Right atrium auricular region (tissue), 2 donors: ENCODE data around the gene RAD51B. TPM values are rescaled to one million over a fixed set of nuclear protein-coding genes. Genes with fewer than 3 reads are reported as not detected.

ENCODE experiments used
- DNase-seq: peaks from one replicate; pipeline ENCODE4 v3.0.0-alpha.2; 2019; ENCODE audit warnings: low spot score
- H3K27ac ChIP-seq, 2 donors: fragments of 200-600 bp; sonication (generic); 1 replicate in 1 of 2; 2 replicates in 1 of 2; pipeline ENCODE4 v1.5.1; 2016 to 2019
- H3K27me3 ChIP-seq, 2 donors: fragments of 200-600 bp; sonication (generic); one replicate each; pipeline versions ENCODE4 v1.5.1 to v1.6.0; 2017 to 2019
- H3K36me3 ChIP-seq: fragments of 200-600 bp; sonication (generic); one replicate; pipeline ENCODE4 v1.5.1; 2016
- H3K4me1 ChIP-seq, 2 donors: fragments of 200-600 bp; sonication (generic); one replicate each; pipeline versions ENCODE4 v1.5.1 to v1.6.0; 2017 to 2019
- H3K4me3 ChIP-seq, 2 donors: fragments of 200-600 bp; sonication (generic); 1 replicate in 1 of 2; 2 replicates in 1 of 2; pipeline ENCODE4 v1.5.1; 2017 to 2019; ENCODE audit warnings: mild to moderate bottlenecking in 1 of 2, moderate library complexity in 1 of 2
- H3K9me3 ChIP-seq, 2 donors: fragments of 200-600 bp; sonication (generic); one replicate each; pipeline ENCODE4 v1.5.1; 2019
- CTCF ChIP-seq, 2 donors: fragments of 200-600 bp; sonication (generic); IDR thresholded peaks; one replicate each; pipeline ENCODE4 v1.5.1; 2019; ENCODE audit warnings: antibody characterized with exemption in 2 of 2
- total RNA-seq, 2 donors: library from RNA; depleted of rRNA; stranded (reverse); fragments of >200 nt; gene quantifications; one replicate each; pipeline ENCODE4 v1.1.0, GENCODE V29; 2016

The RAD51B gene
- total RNA-seq, 2 donors from 2014 or later, result 1.2 to 1.5 TPM

- H3K27me3 ChIP-seq, result no peaks in the 10 kb centered on the region
- H3K4me3 ChIP-seq, result no peak overlapping the region
- no peaks in the 10 kb centered on the region for H3K36me3 ChIP-seq
- H3K27ac ChIP-seq, result peak overlapping the region; percentile 52 to 80
- peaks cover 3 to 69% of the 10 kb centered on the region in 2 donors for H3K4me1 ChIP-seq
- DNase-seq, result no peak
- H3K9me3 ChIP-seq, result no peaks in the 10 kb centered on the region
- TF ChIP-seq CTCF (IDR thresholded peaks at IDR 0.05), result no peak
These were observed 846.7 kb downstream of the RAD51B start for GRCh38 chr14:68666236-68666635.

GRCh38 chr14:68666899-68667298, 847.3 kb downstream of the RAD51B start:
- no peak for TF ChIP-seq CTCF (IDR thresholded peaks at IDR 0.05)
- peak; percentile 30 for DNase-seq
- Histone ChIP-seq H3K36me3 (no peaks in the 10 kb centered on the region), H3K27ac (peak overlapping the region; percentile 52 to 80), H3K27me3 (no peaks in the 10 kb centered on the region), H3K4me1 (peaks cover 3 to 75% of the 10 kb centered on the region in 2 donors), H3K9me3 (no peaks in the 10 kb centered on the region), H3K4me3 (no peak overlapping the region)

GRCh38 chr14:68667313-68667791, 847.8 kb downstream of the RAD51B start:
- no peak overlapping the region for H3K4me3 ChIP-seq
- peaks cover 3 to 80% of the 10 kb centered on the region in 2 donors for H3K4me1 ChIP-seq
- no peaks in the 10 kb centered on the region for H3K27me3 ChIP-seq
- peak overlapping the region; percentile 40 to 80 for H3K27ac ChIP-seq
- no peaks in the 10 kb centered on the region for H3K9me3 ChIP-seq
- no peak for TF ChIP-seq CTCF (IDR thresholded peaks at IDR 0.05)
- no peaks in the 10 kb centered on the region for H3K36me3 ChIP-seq
- DNase-seq, result peak; percentile 21

- H3K27ac ChIP-seq, result peak overlapping the region; percentile 40 to 80
- TF ChIP-seq CTCF (IDR thresholded peaks at IDR 0.05), result no peak
- H3K9me3 ChIP-seq, result no peaks in the 10 kb centered on the region
- H3K4me1 ChIP-seq, result peaks cover 3 to 87% of the 10 kb centered on the region in 2 donors
- H3K27me3 ChIP-seq, result no peaks in the 10 kb centered on the region
- no peak overlapping the region for H3K4me3 ChIP-seq
- no peaks in the 10 kb centered on the region for H3K36me3 ChIP-seq
- no peak for DNase-seq
These were observed 848.4 kb downstream of the RAD51B start for GRCh38 chr14:68668028-68668427.

GRCh38 chr14:68668531-68668930, 849.0 kb downstream of the RAD51B start:
- no peak for TF ChIP-seq CTCF (IDR thresholded peaks at IDR 0.05)
- Histone ChIP-seq H3K36me3 (no peaks in the 10 kb centered on the region), H3K27ac (peak overlapping the region; percentile 70 to 80), H3K9me3 (no peaks in the 10 kb centered on the region), H3K27me3 (no peaks in the 10 kb centered on the region), H3K4me1 (peaks cover 3 to 85% of the 10 kb centered on the region in 2 donors), H3K4me3 (no peak overlapping the region)
- DNase-seq, result no peak

GRCh38 chr14:68669111-68669511, 849.5 kb downstream of the RAD51B start:
- no peaks in the 10 kb centered on the region for H3K9me3 ChIP-seq
- H3K4me3 ChIP-seq, result no peak overlapping the region
- no peak for DNase-seq
- no peaks in the 10 kb centered on the region for H3K27me3 ChIP-seq
- peaks cover 3 to 80% of the 10 kb centered on the region in 2 donors for H3K4me1 ChIP-seq
- no peak for TF ChIP-seq CTCF (IDR thresholded peaks at IDR 0.05)
- peak overlapping the region; percentile 70 to 80 for H3K27ac ChIP-seq
- no peaks in the 10 kb centered on the region for H3K36me3 ChIP-seq
